ENCODE results near the gene MED22. TPM values are rescaled to one million over a fixed set of nuclear protein-coding genes. Genes with fewer than 3 reads are reported as not detected.
"Not testable (repeated sequence)": the region's sequence is repeated elsewhere in the genome, so short reads cannot be mapped to it uniquely, and the experiment has no call there.

MED22 gene
- total RNA-seq, 5 donors from 2014 or later (not counting 1 experiment from before 2014, with no cell fraction given) = 25.9 to 44.8 (median 40.7) TPM

GRCh38 chr9:133327021-133327420 is 20.9 kb downstream of the MED22 start:
- H3K4me1 ChIP-seq (ENCODE audit: control insufficient read depth in 1 of 2, extremely low read depth in 1 of 2, insufficient read depth in 2 of 2, low read length in 2 of 2); H3K4me3 ChIP-seq (ENCODE audit: control insufficient read depth in 1 of 2, extremely low read depth in 1 of 2, low read length in 1 of 2); H3K27ac ChIP-seq (ENCODE audit: low read length); DNase-seq; H3K27ac Mint-ChIP-seq; H3K9me3 Mint-ChIP-seq; H3K4me3 Mint-ChIP-seq; CTCF ChIA-PET; ATAC-seq (replicated peaks in 1 of 4); H3K36me3 Mint-ChIP-seq; H3K27me3 Mint-ChIP-seq; POLR2A ChIA-PET; H3K9me3 ChIP-seq: not testable (repeated sequence)
- Histone ChIP-seq H3K36me3 (ENCODE audit: control insufficient read depth in 2 of 2, extremely low read depth in 1 of 2, insufficient read depth in 1 of 2, low read length in 1 of 2) (peaks cover 5 to 21% of the 10 kb centered on the region in 2 donors), H3K27me3 (replicated peaks in 1 of 2; ENCODE audit: control insufficient read depth in 2 of 2, extremely low read depth in 1 of 2, insufficient read depth in 2 of 2, low read length in 1 of 2) (peaks cover 0 to 11% of the 10 kb centered on the region in 2 experiments)
- WGBS (ENCODE audit: insufficient coverage) = 93% methylated on average over 3 of the region's 6 CpGs
- H3K4me1 Mint-ChIP-seq = peaks cover 4 to 13% (median 7%) of the 10 kb centered on the region in 3 donors

GRCh38 chr9:133323991-133324703 is 23.8 kb downstream of the MED22 start:
- Mint-ChIP-seq H3K4me1 (peaks cover 0 to 6% (median 4%) of the 10 kb centered on the region in 3 donors), H3K4me3 (no peak overlapping the region), H3K36me3 (no peaks in the 10 kb centered on the region), H3K27ac (no peak overlapping the region), H3K9me3 (no peaks in the 10 kb centered on the region), H3K27me3 (peaks cover 0 to 3% of the 10 kb centered on the region in 2 donors)
- peaks cover 0 to 21% of the 10 kb centered on the region in 2 experiments for H3K27me3 ChIP-seq (replicated peaks in 1 of 2; ENCODE audit: control insufficient read depth in 2 of 2, extremely low read depth in 1 of 2, insufficient read depth in 2 of 2, low read length in 1 of 2)
- H3K4me1 ChIP-seq (ENCODE audit: control insufficient read depth in 1 of 2, extremely low read depth in 1 of 2, insufficient read depth in 2 of 2, low read length in 2 of 2) = no peaks in the 10 kb centered on the region
- ATAC-seq (replicated peaks in 1 of 4) (no peak), DNase-seq (no peak)
- ChIA-PET CTCF (no interaction called here), POLR2A (no interaction called here)
- H3K36me3 ChIP-seq (ENCODE audit: control insufficient read depth in 2 of 2, extremely low read depth in 1 of 2, insufficient read depth in 1 of 2, low read length in 1 of 2) = no peaks in the 10 kb centered on the region
- no peaks in the 10 kb centered on the region for H3K9me3 ChIP-seq
- 85% methylated on average over 10 of the region's 13 CpGs for WGBS (ENCODE audit: insufficient coverage)
- H3K4me3 ChIP-seq (ENCODE audit: control insufficient read depth in 1 of 2, extremely low read depth in 1 of 2, low read length in 1 of 2) = no peak overlapping the region
- H3K27ac ChIP-seq (ENCODE audit: low read length) = no peak overlapping the region

GRCh38 chr9:133323211-133323610 is 24.7 kb downstream of the MED22 start:
- WGBS (ENCODE audit: insufficient coverage) = 87% methylated on average over 6 of the region's 10 CpGs
- Histone ChIP-seq H3K4me3 (ENCODE audit: control insufficient read depth in 1 of 2, extremely low read depth in 1 of 2, low read length in 1 of 2) (no peak overlapping the region), H3K9me3 (no peaks in the 10 kb centered on the region), H3K27me3 (replicated peaks in 1 of 2; ENCODE audit: control insufficient read depth in 2 of 2, extremely low read depth in 1 of 2, insufficient read depth in 2 of 2, low read length in 1 of 2) (peaks cover 0 to 25% of the 10 kb centered on the region in 2 experiments), H3K4me1 (ENCODE audit: control insufficient read depth in 1 of 2, extremely low read depth in 1 of 2, insufficient read depth in 2 of 2, low read length in 2 of 2) (no peaks in the 10 kb centered on the region), H3K27ac (ENCODE audit: low read length) (no peak overlapping the region), H3K36me3 (ENCODE audit: control insufficient read depth in 2 of 2, extremely low read depth in 1 of 2, insufficient read depth in 1 of 2, low read length in 1 of 2) (no peaks in the 10 kb centered on the region)
- Mint-ChIP-seq H3K27me3 (peaks cover 0 to 3% of the 10 kb centered on the region in 2 donors), H3K27ac (no peak overlapping the region), H3K4me1 (no peaks in the 10 kb centered on the region), H3K36me3 (no peaks in the 10 kb centered on the region), H3K4me3 (no peak overlapping the region), H3K9me3 (no peaks in the 10 kb centered on the region)
- ATAC-seq (replicated peaks in 1 of 4) = no peak
- DNase-seq = no peak
- ChIA-PET POLR2A (no interaction called here), CTCF (no interaction called here)

- no peaks in the 10 kb centered on the region for H3K9me3 ChIP-seq
- H3K27ac Mint-ChIP-seq = no peak overlapping the region
- H3K4me3 ChIP-seq (ENCODE audit: control insufficient read depth in 1 of 2, extremely low read depth in 1 of 2, low read length in 1 of 2) = no peak overlapping the region
- ChIA-PET POLR2A (no interaction called here), CTCF (no interaction called here)
- no peak overlapping the region for H3K4me3 Mint-ChIP-seq
- H3K27me3 Mint-ChIP-seq = peaks cover 0 to 3% of the 10 kb centered on the region in 2 donors
- no peaks in the 10 kb centered on the region for H3K36me3 ChIP-seq (ENCODE audit: control insufficient read depth in 2 of 2, extremely low read depth in 1 of 2, insufficient read depth in 1 of 2, low read length in 1 of 2)
- H3K36me3 Mint-ChIP-seq = no peaks in the 10 kb centered on the region
- H3K27me3 ChIP-seq (replicated peaks in 1 of 2; ENCODE audit: control insufficient read depth in 2 of 2, extremely low read depth in 1 of 2, insufficient read depth in 2 of 2, low read length in 1 of 2) = peaks cover 0 to 29% of the 10 kb centered on the region in 2 experiments
- no peak for ATAC-seq (replicated peaks in 1 of 4)
- 52% methylated on average over 14 of the region's 14 CpGs for WGBS (ENCODE audit: insufficient coverage)
- H3K4me1 Mint-ChIP-seq = no peaks in the 10 kb centered on the region
- no peaks in the 10 kb centered on the region for H3K9me3 Mint-ChIP-seq
- no peak overlapping the region for H3K27ac ChIP-seq (ENCODE audit: low read length)
- H3K4me1 ChIP-seq (ENCODE audit: control insufficient read depth in 1 of 2, extremely low read depth in 1 of 2, insufficient read depth in 2 of 2, low read length in 2 of 2) = no peaks in the 10 kb centered on the region
- no peak for DNase-seq
Measured at GRCh38 chr9:133322701-133323100, 25.2 kb downstream of the MED22 start.

- Mint-ChIP-seq H3K4me3 (no peak overlapping the region), H3K4me1 (no peaks in the 10 kb centered on the region), H3K36me3 (no peaks in the 10 kb centered on the region), H3K27me3 (peaks cover 0 to 3% of the 10 kb centered on the region in 2 donors), H3K27ac (no peak overlapping the region), H3K9me3 (no peaks in the 10 kb centered on the region)
- Histone ChIP-seq H3K9me3 (no peaks in the 10 kb centered on the region), H3K4me3 (ENCODE audit: control insufficient read depth in 1 of 2, extremely low read depth in 1 of 2, low read length in 1 of 2) (no peak overlapping the region), H3K4me1 (ENCODE audit: control insufficient read depth in 1 of 2, extremely low read depth in 1 of 2, insufficient read depth in 2 of 2, low read length in 2 of 2) (no peaks in the 10 kb centered on the region), H3K27me3 (replicated peaks in 1 of 2; ENCODE audit: control insufficient read depth in 2 of 2, extremely low read depth in 1 of 2, insufficient read depth in 2 of 2, low read length in 1 of 2) (peaks cover 0 to 32% of the 10 kb centered on the region in 2 experiments), H3K36me3 (ENCODE audit: control insufficient read depth in 2 of 2, extremely low read depth in 1 of 2, insufficient read depth in 1 of 2, low read length in 1 of 2) (no peaks in the 10 kb centered on the region), H3K27ac (ENCODE audit: low read length) (no peak overlapping the region)
- POLR2A ChIA-PET = no interaction called here
- 90% methylated on average over 4 of the region's 13 CpGs for WGBS (ENCODE audit: insufficient coverage)
- ATAC-seq (replicated peaks in 1 of 4) = no peak
- DNase-seq = no peak
- CTCF ChIA-PET = no interaction called here
Measured at GRCh38 chr9:133321411-133321935, 26.5 kb downstream of the MED22 start.

- DNase-seq (no peak), ATAC-seq (replicated peaks in 1 of 4) (no peak)
- Histone ChIP-seq H3K27ac (ENCODE audit: low read length) (no peak overlapping the region), H3K36me3 (ENCODE audit: control insufficient read depth in 2 of 2, extremely low read depth in 1 of 2, insufficient read depth in 1 of 2, low read length in 1 of 2) (no peaks in the 10 kb centered on the region), H3K4me1 (ENCODE audit: control insufficient read depth in 1 of 2, extremely low read depth in 1 of 2, insufficient read depth in 2 of 2, low read length in 2 of 2) (no peaks in the 10 kb centered on the region), H3K4me3 (ENCODE audit: control insufficient read depth in 1 of 2, extremely low read depth in 1 of 2, low read length in 1 of 2) (no peak overlapping the region), H3K27me3 (replicated peaks in 1 of 2; ENCODE audit: control insufficient read depth in 2 of 2, extremely low read depth in 1 of 2, insufficient read depth in 2 of 2, low read length in 1 of 2) (peaks cover 0 to 32% of the 10 kb centered on the region in 2 experiments), H3K9me3 (no peaks in the 10 kb centered on the region)
- ChIA-PET CTCF (no interaction called here), POLR2A (no interaction called here)
- H3K27me3 Mint-ChIP-seq = peaks cover 0 to 3% of the 10 kb centered on the region in 2 donors
- H3K36me3 Mint-ChIP-seq = no peaks in the 10 kb centered on the region
- H3K27ac Mint-ChIP-seq = no peak overlapping the region
- WGBS (ENCODE audit: insufficient coverage) = 87% methylated on average over 10 of the region's 13 CpGs
- H3K9me3 Mint-ChIP-seq = no peaks in the 10 kb centered on the region
- H3K4me1 Mint-ChIP-seq = no peaks in the 10 kb centered on the region
- no peak overlapping the region for H3K4me3 Mint-ChIP-seq
Measured at GRCh38 chr9:133320421-133320881, 27.5 kb downstream of the MED22 start.
